ENCODE results near the gene MCF2L2.
A peak's percentile ranks its signal among the peaks of the same experiment; 100 is the strongest.
"Not testable (repeated sequence)": the region's sequence is repeated elsewhere in the genome, so short reads cannot be mapped to it uniquely, and the experiment has no call there.

The MCF2L2 gene

GRCh38 chr3:183442994-183443393 is 14.6 kb upstream of the MCF2L2 start:
- no peak for DNase-seq

- DNase-seq, result not testable (repeated sequence)
Observed at GRCh38 chr3:183440521-183440920, 12.1 kb upstream of the MCF2L2 start.

- no peak for DNase-seq
Observed at GRCh38 chr3:183439515-183439914, 11.1 kb upstream of the MCF2L2 start.

DNA sequence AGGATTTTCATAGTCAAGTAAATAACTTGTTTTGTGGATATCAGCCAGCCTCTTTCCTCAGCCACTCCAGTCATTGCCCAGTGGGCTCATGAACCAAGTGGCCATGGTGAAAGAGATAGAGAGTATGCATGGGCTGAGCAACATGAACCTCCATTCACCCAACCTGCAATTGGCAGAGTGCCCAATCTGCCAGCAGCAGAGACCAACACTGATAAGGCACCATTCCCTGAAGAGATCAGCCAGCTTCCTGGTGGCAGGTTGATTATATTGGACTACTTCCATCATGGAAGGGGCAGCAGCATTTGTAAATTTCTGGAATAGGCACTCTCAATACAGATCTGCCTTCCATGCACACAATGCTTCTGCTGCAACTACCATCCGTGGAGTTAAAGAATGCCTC is 10.3 kb upstream of the MCF2L2 start:
- no peak for DNase-seq

DNA sequence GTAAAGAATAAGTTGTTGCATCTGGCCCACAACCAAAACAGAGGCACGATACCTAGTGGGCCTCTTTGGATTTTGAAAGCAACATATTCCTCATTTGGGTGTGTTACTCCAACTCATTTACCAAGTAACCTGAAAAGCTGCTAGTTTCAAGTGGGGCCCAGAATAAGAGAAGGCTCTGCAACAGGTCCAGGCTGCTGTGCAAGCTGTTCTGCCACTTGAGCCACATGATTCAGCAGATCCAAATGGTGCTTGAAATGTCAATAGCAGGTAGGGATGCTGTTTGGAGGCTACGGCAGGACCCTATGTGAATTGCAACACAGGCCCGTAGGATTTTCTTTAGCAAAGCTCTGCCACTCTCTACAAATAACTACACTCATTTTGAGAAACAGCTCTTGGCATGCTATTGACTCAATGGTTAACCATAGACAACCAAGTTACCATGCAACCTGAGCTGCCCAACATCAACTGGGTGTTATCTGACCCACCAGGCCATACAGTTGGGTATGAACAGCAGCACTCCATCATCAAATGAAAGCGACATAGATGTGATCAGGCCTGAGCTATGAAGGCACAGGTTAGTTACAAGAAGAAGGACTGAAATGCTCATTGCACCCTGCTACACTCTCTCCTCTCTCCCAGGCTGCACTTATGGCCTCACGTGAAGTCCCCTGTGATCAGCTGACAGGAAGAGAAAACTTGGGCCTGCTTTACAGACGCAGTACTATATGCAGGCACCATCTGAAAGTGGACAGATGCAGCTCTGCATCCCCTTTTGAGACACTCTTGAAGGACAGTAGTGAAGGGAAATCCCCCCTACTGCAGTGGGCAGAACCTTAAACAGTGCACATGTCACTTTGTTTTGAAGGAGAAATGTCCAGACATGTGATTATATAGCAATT is 9.5 kb upstream of the MCF2L2 start:
- no peak for DNase-seq

GRCh38 chr3:183437061-183437460 is 8.6 kb upstream of the MCF2L2 start:
- no peak for DNase-seq

- peak; percentile 33 for DNase-seq
Observed at GRCh38 chr3:183435661-183436060, 7.2 kb upstream of the MCF2L2 start.

GRCh38 chr3:183434992-183435391 is 6.6 kb upstream of the MCF2L2 start:
- no peak for DNase-seq

DNA sequence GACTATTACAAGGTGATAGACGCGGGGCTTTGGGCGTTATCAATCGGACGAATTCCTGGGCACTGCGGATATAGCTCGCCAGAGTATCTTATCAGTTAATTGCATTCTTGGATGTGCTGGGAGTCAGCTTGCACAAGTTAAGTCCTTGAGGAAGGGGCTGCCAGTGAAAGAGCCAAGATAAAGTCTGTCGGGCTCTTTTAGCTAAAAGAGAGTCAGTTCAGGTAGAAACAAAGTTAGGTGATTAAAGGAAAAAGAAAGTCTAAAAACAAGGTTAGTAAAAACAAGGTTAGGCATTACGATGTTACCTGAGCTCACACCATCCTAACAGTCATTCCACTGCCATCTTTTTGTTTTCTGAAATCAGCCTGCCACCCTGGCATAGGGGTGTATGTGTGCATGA is 6.1 kb upstream of the MCF2L2 start:
- no peak for DNase-seq

- DNase-seq, result peak; percentile 35
Observed at GRCh38 chr3:183430325-183430957, 2.0 kb upstream of the MCF2L2 start.

- DNase-seq, result peak; percentile 42
Observed at GRCh38 chr3:183427876-183428446, 458 bp downstream of the MCF2L2 start.

GRCh38 chr3:183427196-183427875 is 1.1 kb downstream of the MCF2L2 start:
- no peak for DNase-seq

- DNase-seq, result not testable (repeated sequence)
Observed at GRCh38 chr3:183418807-183419206, 9.6 kb downstream of the MCF2L2 start.

GRCh38 chr3:183411216-183411922 is 17.1 kb downstream of the MCF2L2 start:
- no peak for DNase-seq

DNA sequence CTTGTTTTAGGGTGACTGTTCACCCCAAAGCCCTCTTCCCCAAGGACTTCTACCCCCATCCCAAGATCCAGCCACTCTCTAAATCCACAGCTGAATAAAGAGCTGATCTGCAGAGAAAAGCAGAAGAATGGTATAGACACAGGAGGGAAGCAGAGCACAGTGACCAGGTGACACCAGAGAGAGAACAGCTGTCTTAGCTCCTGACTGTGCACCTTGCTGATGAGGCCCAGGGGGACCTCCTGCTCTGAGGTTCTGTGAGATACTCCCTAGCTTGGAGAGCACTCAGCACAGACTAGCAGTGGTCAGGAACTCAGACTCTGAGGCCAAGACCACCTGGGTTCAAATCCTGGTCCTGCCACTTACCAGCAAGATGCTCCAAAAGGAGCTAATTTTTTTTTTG is 17.7 kb downstream of the MCF2L2 start:
- no peak for DNase-seq

- no peak for DNase-seq
Observed at GRCh38 chr3:183410280-183410679, 18.1 kb downstream of the MCF2L2 start.

DNA sequence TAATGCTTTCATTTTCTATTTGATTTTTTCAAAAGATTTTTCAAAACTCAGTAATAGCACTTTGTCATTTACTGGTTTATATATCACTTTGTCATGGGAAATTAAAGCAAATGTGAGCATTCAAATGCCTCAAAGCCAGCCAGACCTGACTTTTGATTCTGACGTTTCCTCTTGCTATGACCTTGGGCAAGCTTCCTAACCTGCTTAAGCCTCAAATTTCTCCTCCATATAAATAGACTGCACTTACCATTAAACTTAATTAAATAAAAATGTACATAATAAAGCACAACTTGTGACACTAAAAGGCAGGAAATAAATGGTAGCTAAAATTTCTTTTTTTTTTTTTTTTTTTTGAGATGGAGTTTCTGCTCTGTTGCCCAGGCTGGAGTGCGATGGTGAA is 19.2 kb downstream of the MCF2L2 start:
- no peak for DNase-seq

DNA sequence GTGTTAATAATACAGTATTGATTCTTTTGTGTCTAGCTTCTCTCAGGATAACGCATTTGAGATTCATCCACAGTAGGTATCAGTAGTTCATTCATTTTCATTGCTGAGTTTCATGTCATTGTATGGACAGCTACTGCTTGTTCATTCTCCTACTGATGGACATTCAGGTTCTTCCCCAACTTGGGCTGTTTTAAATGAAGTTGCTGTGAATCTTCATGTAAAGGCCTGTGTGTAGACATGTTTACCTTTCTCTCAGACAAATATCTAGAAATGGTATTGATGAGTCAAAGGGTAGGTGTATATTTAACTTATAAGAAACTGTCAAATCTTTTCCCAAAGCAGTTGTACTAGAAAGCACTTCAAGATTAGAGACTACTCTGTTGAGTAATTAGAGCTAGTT is 26.7 kb downstream of the MCF2L2 start:
- DNase-seq, result no peak

- DNase-seq, result no peak
Observed at GRCh38 chr3:183400352-183400751, 28.1 kb downstream of the MCF2L2 start.

- no peak for DNase-seq
Observed at GRCh38 chr3:183396662-183397391, 31.6 kb downstream of the MCF2L2 start.

DNA sequence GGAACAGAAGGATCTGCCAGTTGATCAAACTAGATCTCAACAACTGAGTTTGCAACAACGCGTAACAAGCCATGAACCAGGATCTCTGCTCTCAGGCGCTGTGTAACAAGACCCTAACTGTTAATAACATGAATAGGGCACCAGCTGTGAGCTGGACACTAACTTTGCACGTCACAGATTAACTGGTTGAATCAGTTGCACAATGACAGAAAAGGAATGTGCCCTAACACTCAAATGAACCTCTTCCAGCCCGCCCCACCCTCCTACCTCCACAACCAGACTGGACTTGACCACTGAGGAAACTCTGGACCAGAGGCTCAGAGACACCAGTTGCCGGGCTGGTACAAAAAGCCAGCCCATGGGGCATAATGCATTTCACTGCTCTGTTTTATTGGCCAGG is 34.3 kb downstream of the MCF2L2 start:
- DNase-seq, result no peak

DNA sequence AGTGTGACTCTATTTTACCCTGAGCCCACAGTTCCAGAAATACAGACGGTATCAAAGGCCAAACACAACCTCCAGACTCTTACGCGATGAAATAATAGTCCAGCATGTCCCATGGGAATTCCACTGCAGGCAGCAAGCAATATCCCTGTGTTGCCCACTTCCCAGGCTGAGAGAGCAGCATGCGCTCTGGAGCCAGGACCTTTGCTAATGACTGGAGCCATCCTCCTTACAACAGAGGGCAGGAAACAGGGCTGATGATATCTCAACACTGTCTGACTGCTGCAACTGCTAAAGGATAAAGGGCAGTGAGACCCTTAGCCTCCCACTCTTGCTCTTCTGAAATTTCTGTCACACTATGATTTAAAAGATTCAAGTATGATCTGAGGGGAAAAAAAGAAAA is 34.8 kb downstream of the MCF2L2 start:
- DNase-seq, result no peak

Data from activated naive CD4-positive, alpha-beta T cell treated with Interleukin-2 at 50 U/mL for 16 hours (primary cell).